Measurements from ENCODE around the gene PSEN1.
A peak's percentile ranks its signal among the peaks of the same experiment; 100 is the strongest.

The PSEN1 gene

GRCh38 chr14:73241481-73242165 lies 105.3 kb downstream of the PSEN1 start:
- no peak overlapping the region for H3K27ac ChIP-seq (ENCODE audit: insufficient read depth in 1 of 2, low read depth in 1 of 2, low read length in 2 of 2, poor library complexity in 1 of 2, severe bottlenecking in 2 of 2)
- H3K4me3 ChIP-seq (ENCODE audit: control insufficient read depth in 1 of 7, extremely low read depth in 1 of 7, insufficient read depth in 4 of 7, low read depth in 2 of 7, low read length in 6 of 7) = no peak overlapping the region
- CTCF ChIA-PET = interaction anchor here (1.1 kb wide), 1 partner anchor 11 kb away, joined by 4 read pairs; no protein-coding TSS in a partner anchor
- peaks cover 0 to 56% (median 31%) of the 10 kb centered on the region in 5 experiments for H3K27me3 ChIP-seq (replicated peaks in 2 of 5; ENCODE audit: control insufficient read depth in 4 of 5, insufficient read depth in 5 of 5, low read length in 4 of 5)
- DNase-seq = no peak
- WGBS (ENCODE audit: insufficient coverage) = 98% methylated on average over 18 of the region's 19 CpGs
- POLR2A ChIA-PET = interaction anchor here (1.5 kb wide), 1 partner anchor 10 kb away, joined by 5 read pairs; no protein-coding TSS in a partner anchor
- no peaks in the 10 kb centered on the region for H3K36me3 ChIP-seq (ENCODE audit: control insufficient read depth in 4 of 4, insufficient read depth in 4 of 4, low read length in 3 of 4)
- H3K9me3 ChIP-seq (ENCODE audit: control extremely low read depth in 1 of 5, control insufficient read depth in 4 of 5, insufficient read depth in 2 of 5, low read depth in 1 of 5, low read length in 4 of 5) = no peaks in the 10 kb centered on the region
- peaks cover 2 to 87% (median 78%) of the 10 kb centered on the region in 4 experiments for H3K4me1 ChIP-seq (ENCODE audit: control extremely low read depth in 1 of 4, control insufficient read depth in 4 of 4, insufficient read depth in 4 of 4, low read length in 3 of 4)

- H3K4me3 ChIP-seq (ENCODE audit: control insufficient read depth in 1 of 7, extremely low read depth in 1 of 7, insufficient read depth in 4 of 7, low read depth in 2 of 7, low read length in 6 of 7) = peak overlapping the region in 1 of 7 experiments; percentile 7
- H3K9me3 ChIP-seq (ENCODE audit: control extremely low read depth in 1 of 5, control insufficient read depth in 4 of 5, insufficient read depth in 2 of 5, low read depth in 1 of 5, low read length in 4 of 5) = no peaks in the 10 kb centered on the region
- H3K27me3 ChIP-seq (replicated peaks in 2 of 5; ENCODE audit: control insufficient read depth in 4 of 5, insufficient read depth in 5 of 5, low read length in 4 of 5) = peaks cover 0 to 47% (median 23%) of the 10 kb centered on the region in 5 experiments
- H3K27ac ChIP-seq (ENCODE audit: insufficient read depth in 1 of 2, low read depth in 1 of 2, low read length in 2 of 2, poor library complexity in 1 of 2, severe bottlenecking in 2 of 2) = no peak overlapping the region
- WGBS (ENCODE audit: insufficient coverage) = 72% methylated on average over 4 of the region's 6 CpGs
- peaks cover 2 to 84% (median 74%) of the 10 kb centered on the region in 4 experiments for H3K4me1 ChIP-seq (ENCODE audit: control extremely low read depth in 1 of 4, control insufficient read depth in 4 of 4, insufficient read depth in 4 of 4, low read length in 3 of 4)
- ChIA-PET POLR2A (no interaction called here), CTCF (no interaction called here)
- no peaks in the 10 kb centered on the region for H3K36me3 ChIP-seq (ENCODE audit: control insufficient read depth in 4 of 4, insufficient read depth in 4 of 4, low read length in 3 of 4)
- DNase-seq = peak in 2 of 3 donors; percentile 66 to 70
Measured at GRCh38 chr14:73242357-73242901, 106.1 kb downstream of the PSEN1 start.

GRCh38 chr14:73243341-73243740 lies 107.0 kb downstream of the PSEN1 start:
- ChIA-PET POLR2A (no interaction called here), CTCF (no interaction called here)
- Histone ChIP-seq H3K36me3 (ENCODE audit: control insufficient read depth in 4 of 4, insufficient read depth in 4 of 4, low read length in 3 of 4) (no peaks in the 10 kb centered on the region), H3K9me3 (ENCODE audit: control extremely low read depth in 1 of 5, control insufficient read depth in 4 of 5, insufficient read depth in 2 of 5, low read depth in 1 of 5, low read length in 4 of 5) (no peaks in the 10 kb centered on the region), H3K4me1 (ENCODE audit: control extremely low read depth in 1 of 4, control insufficient read depth in 4 of 4, insufficient read depth in 4 of 4, low read length in 3 of 4) (peaks cover 2 to 75% (median 65%) of the 10 kb centered on the region in 4 experiments), H3K27me3 (replicated peaks in 2 of 5; ENCODE audit: control insufficient read depth in 4 of 5, insufficient read depth in 5 of 5, low read length in 4 of 5) (peaks cover 0 to 38% (median 20%) of the 10 kb centered on the region in 5 experiments), H3K27ac (ENCODE audit: insufficient read depth in 1 of 2, low read depth in 1 of 2, low read length in 2 of 2, poor library complexity in 1 of 2, severe bottlenecking in 2 of 2) (no peak overlapping the region), H3K4me3 (ENCODE audit: control insufficient read depth in 1 of 7, extremely low read depth in 1 of 7, insufficient read depth in 4 of 7, low read depth in 2 of 7, low read length in 6 of 7) (no peak overlapping the region)
- DNase-seq = no peak
- 0% methylated on average over 1 of the region's 3 CpGs for WGBS (ENCODE audit: insufficient coverage)

GRCh38 chr14:73243748-73244147 lies 107.4 kb downstream of the PSEN1 start:
- ChIA-PET CTCF (interaction anchor here (2.3 kb wide), 1 partner anchor 11 kb away, joined by 5 read pairs; no protein-coding TSS in a partner anchor), POLR2A (no interaction called here)
- DNase-seq = no peak
- H3K9me3 ChIP-seq (ENCODE audit: control extremely low read depth in 1 of 5, control insufficient read depth in 4 of 5, insufficient read depth in 2 of 5, low read depth in 1 of 5, low read length in 4 of 5) = no peaks in the 10 kb centered on the region
- H3K27me3 ChIP-seq (replicated peaks in 2 of 5; ENCODE audit: control insufficient read depth in 4 of 5, insufficient read depth in 5 of 5, low read length in 4 of 5) = peaks cover 0 to 34% (median 16%) of the 10 kb centered on the region in 5 experiments
- H3K36me3 ChIP-seq (ENCODE audit: control insufficient read depth in 4 of 4, insufficient read depth in 4 of 4, low read length in 3 of 4) = no peaks in the 10 kb centered on the region
- H3K4me1 ChIP-seq (ENCODE audit: control extremely low read depth in 1 of 4, control insufficient read depth in 4 of 4, insufficient read depth in 4 of 4, low read length in 3 of 4) = peaks cover 2 to 72% (median 62%) of the 10 kb centered on the region in 4 experiments
- WGBS (ENCODE audit: insufficient coverage) = no CpG with 5 or more reads among the region's 2 CpGs
- H3K27ac ChIP-seq (ENCODE audit: insufficient read depth in 1 of 2, low read depth in 1 of 2, low read length in 2 of 2, poor library complexity in 1 of 2, severe bottlenecking in 2 of 2) = no peak overlapping the region
- no peak overlapping the region for H3K4me3 ChIP-seq (ENCODE audit: control insufficient read depth in 1 of 7, extremely low read depth in 1 of 7, insufficient read depth in 4 of 7, low read depth in 2 of 7, low read length in 6 of 7)

- CTCF ChIA-PET = interaction anchor here (2.3 kb wide), 1 partner anchor 12 kb away, joined by 5 read pairs; no protein-coding TSS in a partner anchor
- H3K27me3 ChIP-seq (replicated peaks in 2 of 5; ENCODE audit: control insufficient read depth in 4 of 5, insufficient read depth in 5 of 5, low read length in 4 of 5) = peaks cover 0 to 25% (median 11%) of the 10 kb centered on the region in 5 experiments
- POLR2A ChIA-PET = interaction anchor here (0.5 to 0.6 kb wide), 2 partner anchors 44 to 98 kb away, joined by 3 to 4 read pairs; no protein-coding TSS in a partner anchor
- no peak overlapping the region for H3K27ac ChIP-seq (ENCODE audit: insufficient read depth in 1 of 2, low read depth in 1 of 2, low read length in 2 of 2, poor library complexity in 1 of 2, severe bottlenecking in 2 of 2)
- peaks cover 2 to 67% (median 56%) of the 10 kb centered on the region in 4 experiments for H3K4me1 ChIP-seq (ENCODE audit: control extremely low read depth in 1 of 4, control insufficient read depth in 4 of 4, insufficient read depth in 4 of 4, low read length in 3 of 4)
- peak overlapping the region in 4 of 7 experiments; percentile 62 to 79 (median 68) for H3K4me3 ChIP-seq (ENCODE audit: control insufficient read depth in 1 of 7, extremely low read depth in 1 of 7, insufficient read depth in 4 of 7, low read depth in 2 of 7, low read length in 6 of 7)
- H3K36me3 ChIP-seq (ENCODE audit: control insufficient read depth in 4 of 4, insufficient read depth in 4 of 4, low read length in 3 of 4) = no peaks in the 10 kb centered on the region
- H3K9me3 ChIP-seq (ENCODE audit: control extremely low read depth in 1 of 5, control insufficient read depth in 4 of 5, insufficient read depth in 2 of 5, low read depth in 1 of 5, low read length in 4 of 5) = no peaks in the 10 kb centered on the region
- peak in 2 of 3 donors; percentile 70 to 80 for DNase-seq
- 42% methylated on average over 7 of the region's 14 CpGs for WGBS (ENCODE audit: insufficient coverage)
Measured at GRCh38 chr14:73244541-73245290, 108.4 kb downstream of the PSEN1 start.

- peaks cover 0 to 15% (median 8%) of the 10 kb centered on the region in 5 experiments for H3K27me3 ChIP-seq (replicated peaks in 2 of 5; ENCODE audit: control insufficient read depth in 4 of 5, insufficient read depth in 5 of 5, low read length in 4 of 5)
- ChIA-PET CTCF (interaction anchor here (2.3 kb wide), 1 partner anchor 13 kb away, joined by 5 read pairs; no protein-coding TSS in a partner anchor), POLR2A (interaction anchor here (0.5 to 0.6 kb wide), 2 partner anchors 43 to 97 kb away, joined by 3 to 4 read pairs; no protein-coding TSS in a partner anchor)
- H3K4me3 ChIP-seq (ENCODE audit: control insufficient read depth in 1 of 7, extremely low read depth in 1 of 7, insufficient read depth in 4 of 7, low read depth in 2 of 7, low read length in 6 of 7) = peak overlapping the region; percentile 23 to 79 (median 62)
- H3K36me3 ChIP-seq (ENCODE audit: control insufficient read depth in 4 of 4, insufficient read depth in 4 of 4, low read length in 3 of 4) = no peaks in the 10 kb centered on the region
- DNase-seq = peak; percentile 40 to 77 (median 63)
- peaks cover 2 to 59% (median 48%) of the 10 kb centered on the region in 4 experiments for H3K4me1 ChIP-seq (ENCODE audit: control extremely low read depth in 1 of 4, control insufficient read depth in 4 of 4, insufficient read depth in 4 of 4, low read length in 3 of 4)
- no peak overlapping the region for H3K27ac ChIP-seq (ENCODE audit: insufficient read depth in 1 of 2, low read depth in 1 of 2, low read length in 2 of 2, poor library complexity in 1 of 2, severe bottlenecking in 2 of 2)
- no peaks in the 10 kb centered on the region for H3K9me3 ChIP-seq (ENCODE audit: control extremely low read depth in 1 of 5, control insufficient read depth in 4 of 5, insufficient read depth in 2 of 5, low read depth in 1 of 5, low read length in 4 of 5)
- WGBS (ENCODE audit: insufficient coverage) = 6% methylated on average over 52 of the region's 64 CpGs
Measured at GRCh38 chr14:73245480-73246325, 109.4 kb downstream of the PSEN1 start.

Data from common myeloid progenitor, CD34-positive (primary cell).